Glomerular visceral epithelial cell (primary cell): ENCODE data around the gene PIWIL4.
"Not testable (repeated sequence)": the region's sequence is repeated elsewhere in the genome, so short reads cannot be mapped to it uniquely, and the experiment has no call there.

Source experiments
- DNase-seq: peaks from one replicate; pipeline ENCODE4 v3.0.0-alpha.2; 2016; ENCODE audit errors: extremely low spot score

The PIWIL4 gene

DNA sequence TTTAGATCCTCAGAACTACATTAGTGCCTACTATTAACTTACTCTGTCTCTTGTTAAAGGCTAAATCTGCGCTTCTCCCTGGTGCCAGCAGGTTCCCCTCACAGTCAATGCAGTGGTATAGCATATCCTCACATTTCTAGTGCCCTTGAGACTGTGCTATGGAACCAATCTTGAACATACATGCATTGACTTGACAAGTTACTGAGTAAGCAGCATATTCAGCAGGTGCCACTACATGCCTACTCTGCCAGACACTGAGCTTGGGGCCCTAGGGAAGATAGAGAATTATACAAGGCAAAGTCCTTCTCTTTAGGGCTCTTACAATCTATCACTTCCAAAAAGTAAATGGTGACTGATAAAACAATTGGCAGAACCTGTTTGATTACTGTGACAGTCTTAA is 20.3 kb upstream of the PIWIL4 start:
- peak; percentile 13 for DNase-seq

DNA sequence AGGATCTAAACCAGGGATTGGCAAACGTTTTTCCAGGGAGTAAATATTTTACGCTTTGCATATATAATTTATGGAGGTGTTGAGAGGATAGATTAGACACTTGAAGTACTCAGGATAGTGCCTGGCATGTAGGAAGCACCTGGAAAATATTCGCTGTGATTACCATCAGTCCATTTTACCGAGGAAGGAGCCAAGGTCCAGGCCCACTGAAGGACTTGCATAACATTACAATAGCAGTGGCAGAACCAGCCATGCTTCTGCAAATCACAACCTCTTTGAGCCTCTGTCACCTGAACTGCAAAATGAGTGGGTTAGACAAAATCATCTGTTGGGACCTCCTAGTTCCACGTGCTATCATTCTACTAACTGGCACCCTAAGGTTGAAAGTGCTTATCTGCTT is 18.0 kb upstream of the PIWIL4 start:
- no peak for DNase-seq

GRCh38 chr11:94550513-94550912 is 16.7 kb upstream of the PIWIL4 start:
- no peak for DNase-seq

DNA sequence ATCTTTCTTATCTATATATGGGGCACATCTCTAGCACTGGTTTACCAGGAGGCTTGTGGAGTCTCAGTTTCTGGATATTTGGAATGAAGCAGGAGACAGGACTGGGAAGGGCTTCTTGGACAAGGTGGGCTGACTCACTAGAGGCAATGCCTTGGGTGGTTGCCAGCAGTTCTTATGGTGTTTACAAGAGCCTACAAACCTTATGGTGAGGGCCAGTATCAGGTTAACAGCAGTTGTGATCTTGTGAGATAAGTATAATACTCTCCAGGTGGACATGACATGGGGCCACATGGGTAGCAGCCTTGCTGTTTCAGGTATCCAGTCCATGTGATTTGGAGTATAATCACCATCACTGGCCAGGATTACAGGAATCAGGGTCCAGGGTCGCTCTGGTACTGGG is 13.2 kb upstream of the PIWIL4 start:
- DNase-seq: peak; percentile 37

DNA sequence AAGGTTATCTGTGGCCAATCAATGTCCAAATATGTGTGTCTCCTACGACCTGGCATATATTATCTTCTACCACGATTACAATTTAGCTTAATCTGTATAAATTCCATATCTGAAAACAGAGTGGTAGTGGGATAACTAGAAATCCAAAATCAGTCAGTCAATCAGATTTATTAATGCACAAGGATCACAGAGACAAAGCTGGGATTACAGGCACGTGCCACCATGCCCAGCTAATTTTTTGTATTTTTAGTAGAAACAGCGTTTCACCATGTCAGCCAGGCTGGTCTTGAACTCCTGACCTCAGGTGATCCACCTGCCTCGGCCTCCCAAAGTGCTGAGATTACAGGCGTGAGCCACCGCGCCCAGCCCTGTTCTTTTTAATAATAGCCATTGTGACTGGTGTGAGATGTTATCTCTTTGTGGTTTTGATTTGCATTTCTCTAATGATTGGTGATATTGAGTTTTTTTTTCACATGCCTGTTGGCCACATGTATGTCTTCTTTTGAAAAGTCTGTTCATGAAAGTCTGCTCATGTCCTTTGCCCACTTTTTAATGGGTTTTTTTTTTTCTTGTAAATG is 11.3 kb upstream of the PIWIL4 start:
- not testable (repeated sequence) for DNase-seq

DNA sequence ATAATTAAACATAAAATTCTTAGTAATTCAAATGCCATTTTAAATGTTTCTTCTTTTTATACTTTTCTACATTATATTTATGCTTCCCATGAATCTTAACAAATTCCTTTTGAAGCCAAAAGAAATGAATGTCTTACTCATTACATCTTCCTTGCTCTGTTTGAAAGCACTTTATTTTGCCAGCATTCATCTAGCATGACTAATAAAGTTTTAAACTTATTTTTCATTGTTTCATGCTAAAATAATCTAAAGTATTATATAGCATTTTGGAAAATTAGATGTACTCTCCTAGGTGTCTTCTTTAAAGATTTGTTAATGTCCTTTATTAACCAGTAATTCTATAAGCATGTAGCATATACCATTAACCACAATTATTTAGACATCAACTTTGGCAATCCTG is 9.7 kb upstream of the PIWIL4 start:
- DNase-seq: no peak

GRCh38 chr11:94557992-94558391 is 9.2 kb upstream of the PIWIL4 start:
- DNase-seq: no peak

DNA sequence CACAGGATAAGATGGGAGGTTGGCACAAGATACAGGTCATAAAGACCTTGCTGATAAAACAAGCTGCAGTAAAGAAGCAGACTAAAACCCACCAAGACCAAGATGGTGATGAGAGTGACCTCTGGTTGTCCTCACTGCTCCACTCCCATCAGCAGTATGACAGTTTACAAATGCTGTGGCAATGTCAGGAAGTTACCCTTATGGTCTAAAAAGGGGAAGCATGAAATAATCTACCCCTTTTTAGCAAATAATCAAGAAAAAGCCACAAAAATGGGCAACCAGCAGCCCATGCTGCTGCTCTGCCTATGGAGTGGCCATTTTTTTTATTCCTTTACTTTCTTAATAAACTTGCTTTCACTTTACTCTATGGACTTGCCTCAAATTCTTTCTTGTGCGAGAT is 8.7 kb upstream of the PIWIL4 start:
- no peak for DNase-seq

GRCh38 chr11:94558932-94559331 is 8.2 kb upstream of the PIWIL4 start:
- DNase-seq: no peak

GRCh38 chr11:94559361-94559760 is 7.8 kb upstream of the PIWIL4 start:
- no peak for DNase-seq

DNA sequence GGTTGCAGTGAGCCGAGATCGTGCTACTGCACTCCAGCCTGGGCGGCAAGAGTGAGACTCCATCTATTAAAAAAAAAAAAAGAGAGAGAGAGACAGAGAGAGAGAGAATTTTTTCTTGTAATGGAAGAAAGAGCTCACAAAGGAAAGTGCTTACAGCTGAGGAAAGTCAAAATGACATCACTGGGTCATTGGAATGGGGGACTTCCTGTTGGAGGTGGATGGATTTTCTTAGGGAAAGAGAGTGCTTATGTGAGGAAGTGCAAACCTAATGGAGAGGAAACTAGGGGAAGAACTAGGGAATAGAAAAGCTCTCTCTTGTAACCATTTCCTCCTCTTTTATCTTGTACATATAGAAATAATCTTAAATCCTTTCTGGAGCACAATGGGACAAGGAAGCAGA is 6.3 kb upstream of the PIWIL4 start:
- no peak for DNase-seq

DNA sequence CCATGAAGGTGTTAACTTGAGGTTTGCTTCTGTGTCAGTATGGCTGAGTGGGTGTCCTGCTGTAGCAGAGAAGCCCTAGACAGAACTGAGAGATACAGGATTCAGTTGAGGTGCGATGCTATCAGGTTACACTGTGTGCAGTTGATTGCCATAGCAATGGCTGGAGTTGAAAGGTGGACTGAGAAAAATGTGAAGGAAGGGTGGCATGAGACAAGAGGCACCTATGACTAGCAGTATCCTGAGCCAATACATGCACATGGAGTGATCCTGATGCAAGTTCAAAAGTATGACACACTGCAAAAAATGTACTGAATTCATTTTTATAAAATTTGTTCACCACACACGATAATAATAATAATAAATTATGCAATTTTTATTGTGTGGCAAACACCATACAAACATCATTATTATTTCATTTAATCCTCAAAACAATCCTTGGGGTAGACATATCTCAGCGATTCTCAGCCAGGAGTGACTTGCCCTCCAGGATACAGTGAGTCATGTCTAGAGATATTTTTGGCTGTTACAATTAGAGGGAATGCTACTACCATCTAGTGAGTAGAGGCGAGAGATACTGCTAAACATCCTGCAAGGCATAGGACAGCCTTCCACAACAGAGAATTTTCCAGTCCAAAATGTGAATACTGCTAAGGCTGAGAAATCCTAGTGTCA is 3.9 kb upstream of the PIWIL4 start:
- DNase-seq: peak; percentile 32

GRCh38 chr11:94563848-94564467 is 3.2 kb upstream of the PIWIL4 start:
- no peak for DNase-seq

- DNase-seq: no peak
Observed at GRCh38 chr11:94568200-94568599, 1.0 kb downstream of the PIWIL4 start.

- no peak for DNase-seq
Observed at GRCh38 chr11:94568717-94569116, 1.5 kb downstream of the PIWIL4 start.

- DNase-seq: not testable (repeated sequence)
Observed at GRCh38 chr11:94572975-94573374, 5.8 kb downstream of the PIWIL4 start.

DNA sequence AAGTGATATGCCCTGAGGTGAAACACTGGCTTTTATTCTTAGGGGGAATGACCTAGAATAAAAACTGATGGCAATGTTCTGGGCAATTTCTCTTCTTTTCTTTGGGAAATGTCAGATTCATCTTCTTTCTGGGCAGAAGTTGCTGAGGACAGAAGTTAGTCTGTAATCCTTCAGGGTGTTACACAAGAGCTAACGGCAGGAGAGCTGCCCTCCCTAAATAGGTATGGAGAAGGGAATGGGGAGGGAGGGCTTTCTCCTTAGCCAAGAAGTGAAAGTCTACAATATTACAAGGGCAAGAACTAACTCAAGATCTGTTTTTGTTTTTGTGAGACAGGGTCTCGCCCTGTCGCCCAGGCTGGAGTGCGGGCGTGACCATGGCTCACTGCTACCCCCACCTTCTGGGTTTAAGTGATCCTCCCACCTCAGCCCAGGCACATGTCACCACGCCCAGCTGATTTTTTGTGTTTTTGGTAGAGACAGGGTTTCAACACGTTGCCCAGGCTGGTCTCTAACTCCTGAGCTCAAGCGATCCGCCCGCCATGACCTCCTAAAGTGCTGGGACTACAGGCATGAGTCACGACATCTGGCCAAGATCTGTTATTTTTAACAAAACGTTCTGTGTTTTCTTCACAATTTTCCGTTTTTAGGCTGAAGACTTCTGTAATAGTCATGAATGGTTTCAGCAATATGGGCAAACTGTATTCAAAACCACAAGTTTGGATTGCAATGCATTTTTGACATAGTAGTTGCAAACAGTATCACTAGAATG is 7.2 kb downstream of the PIWIL4 start:
- DNase-seq: no peak

- no peak for DNase-seq
Observed at GRCh38 chr11:94576306-94576705, 9.1 kb downstream of the PIWIL4 start.

GRCh38 chr11:94577841-94578240 is 10.7 kb downstream of the PIWIL4 start:
- no peak for DNase-seq

GRCh38 chr11:94581926-94582325 is 14.8 kb downstream of the PIWIL4 start:
- DNase-seq: no peak

DNA sequence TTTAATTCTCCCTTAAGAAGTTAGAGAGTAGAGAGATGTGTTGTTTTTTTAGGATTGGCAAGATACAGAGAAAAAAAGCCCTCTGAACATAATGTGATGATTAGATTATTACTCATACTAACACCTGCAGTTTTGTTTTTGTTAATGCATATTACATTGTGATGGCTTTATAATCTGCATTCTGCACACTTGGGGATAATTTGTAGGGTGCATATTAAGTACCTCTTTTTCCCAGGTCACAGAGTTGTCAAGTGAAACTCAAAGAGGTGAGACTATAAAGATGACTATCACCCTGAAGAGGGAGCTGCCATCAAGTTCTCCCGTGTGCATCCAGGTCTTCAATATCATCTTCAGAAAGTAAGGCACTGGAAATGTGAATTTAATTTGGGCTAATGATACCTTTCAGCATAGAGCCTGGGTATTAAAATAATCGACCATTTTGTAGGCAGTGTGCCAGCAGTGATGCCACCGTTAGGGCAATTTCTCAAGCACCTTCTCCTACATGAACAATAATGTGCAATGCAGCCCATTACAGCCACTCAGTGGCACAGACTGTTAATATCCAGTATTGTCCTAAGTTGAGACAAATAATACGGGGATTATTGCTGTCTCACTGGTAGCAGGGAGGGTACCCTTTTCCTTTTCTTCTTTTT is 16.2 kb downstream of the PIWIL4 start:
- DNase-seq: no peak

GRCh38 chr11:94583866-94584500 is 16.8 kb downstream of the PIWIL4 start:
- no peak for DNase-seq
